SKM-1 treated with dmso at 0.1 percent for 144 hours (cell line): Measurements from ENCODE around the gene SLC47A2.

ENCODE experiments used
- DNase-seq: peaks from one replicate; lab custom pipeline; 2025; ENCODE audit not compliant: unreplicated experiment; lab: John Stamatoyannopoulos, UW

The SLC47A2 gene

GRCh38 chr17:19647697-19648474 lies 68.5 kb downstream of the SLC47A2 start:
- peak; percentile 84 for DNase-seq

GRCh38 chr17:19646788-19647696 lies 69.3 kb downstream of the SLC47A2 start:
- DNase-seq = no peak

GRCh38 chr17:19645734-19646201 lies 70.6 kb downstream of the SLC47A2 start:
- peak; percentile 71 for DNase-seq

GRCh38 chr17:19644493-19645210 lies 71.7 kb downstream of the SLC47A2 start:
- no peak for DNase-seq

GRCh38 chr17:19642373-19642893 lies 74.0 kb downstream of the SLC47A2 start:
- no peak for DNase-seq

- no peak for DNase-seq
Observed at GRCh38 chr17:19641687-19642372, 74.6 kb downstream of the SLC47A2 start.

- no peak for DNase-seq
Observed at GRCh38 chr17:19631905-19632304, 84.5 kb downstream of the SLC47A2 start.

GRCh38 chr17:19630661-19631060 lies 85.7 kb downstream of the SLC47A2 start:
- DNase-seq = no peak

- no peak for DNase-seq
Observed at GRCh38 chr17:19630035-19630434, 86.3 kb downstream of the SLC47A2 start.

GRCh38 chr17:19629449-19629848 lies 86.9 kb downstream of the SLC47A2 start:
- DNase-seq = no peak
